Muscle layer of colon (tissue), 2 donors: ENCODE measurements around the gene MSH3.
"Not testable (repeated sequence)": the region's sequence is repeated elsewhere in the genome, so short reads cannot be mapped to it uniquely, and the experiment has no call there.

ENCODE experiments used
- H3K27ac ChIP-seq: one replicate; pipeline ENCODE4 v1.7.0; 2013; ENCODE audit warnings: low read depth, mild to moderate bottlenecking, low read length, moderate library complexity
- H3K27me3 ChIP-seq, 2 donors: one replicate each; pipeline ENCODE4 v1.7.0; 2013; ENCODE audit warnings: low read length in 2 of 2, mild to moderate bottlenecking in 2 of 2; ENCODE audit not compliant: insufficient read depth in 2 of 2, control insufficient read depth in 1 of 2
- H3K36me3 ChIP-seq: one replicate; pipeline ENCODE4 v1.7.0; 2013; ENCODE audit warnings: mild to moderate bottlenecking, low read length; ENCODE audit not compliant: insufficient read depth
- H3K4me1 ChIP-seq: one replicate; pipeline ENCODE4 v1.7.0; 2013; ENCODE audit warnings: mild to moderate bottlenecking, low read length; ENCODE audit not compliant: insufficient read depth
- H3K4me3 ChIP-seq, 2 donors: one replicate each; pipeline ENCODE4 v1.7.0; 2013; ENCODE audit warnings: low read length in 2 of 2, low read depth in 1 of 2, mild to moderate bottlenecking in 1 of 2, moderate library complexity in 1 of 2
- H3K9ac ChIP-seq: one replicate; pipeline ENCODE4 v1.7.0; 2013; ENCODE audit warnings: low read length
- H3K9me3 ChIP-seq: one replicate; pipeline ENCODE4 v1.7.0; 2013; ENCODE audit warnings: mild to moderate bottlenecking, low read length
- donor health status: abdominal sarcoma.
- donor health status: Adenocarcinoma of cecum.

MSH3 gene

GRCh38 chr5:80798633-80799032, 144.2 kb downstream of the MSH3 start:
- no peak overlapping the region for H3K27ac ChIP-seq
- H3K9me3 ChIP-seq = no peaks in the 10 kb centered on the region
- H3K9ac ChIP-seq = no peak overlapping the region
- H3K4me1 ChIP-seq = no peaks in the 10 kb centered on the region
- H3K27me3 ChIP-seq = no peaks in the 10 kb centered on the region
- peaks cover 11% of the 10 kb centered on the region for H3K36me3 ChIP-seq
- no peak overlapping the region for H3K4me3 ChIP-seq

- H3K36me3 ChIP-seq = peaks cover 9% of the 10 kb centered on the region
- H3K4me1 ChIP-seq = no peaks in the 10 kb centered on the region
- no peaks in the 10 kb centered on the region for H3K27me3 ChIP-seq
- no peaks in the 10 kb centered on the region for H3K9me3 ChIP-seq
- H3K27ac ChIP-seq = no peak overlapping the region
- H3K9ac ChIP-seq = no peak overlapping the region
- no peak overlapping the region for H3K4me3 ChIP-seq
These were observed 144.6 kb downstream of the MSH3 start for GRCh38 chr5:80799041-80799440.

- Histone ChIP-seq H3K9me3 (no peaks in the 10 kb centered on the region), H3K36me3 (peaks cover 5% of the 10 kb centered on the region), H3K27ac (no peak overlapping the region), H3K9ac (no peak overlapping the region), H3K4me3 (no peak overlapping the region), H3K27me3 (no peaks in the 10 kb centered on the region), H3K4me1 (no peaks in the 10 kb centered on the region)
These were observed 145.1 kb downstream of the MSH3 start for GRCh38 chr5:80799573-80799972.

GRCh38 chr5:80804332-80804731, 149.9 kb downstream of the MSH3 start:
- Histone ChIP-seq H3K27me3 (no peaks in the 10 kb centered on the region), H3K9ac (no peak overlapping the region), H3K4me1 (no peaks in the 10 kb centered on the region), H3K36me3 (no peaks in the 10 kb centered on the region), H3K9me3 (no peaks in the 10 kb centered on the region), H3K4me3 (no peak overlapping the region), H3K27ac (no peak overlapping the region)

GRCh38 chr5:80805038-80805437, 150.6 kb downstream of the MSH3 start:
- no peaks in the 10 kb centered on the region for H3K9me3 ChIP-seq

GRCh38 chr5:80806929-80807328, 152.5 kb downstream of the MSH3 start:
- Histone ChIP-seq H3K9me3 (no peaks in the 10 kb centered on the region), H3K27ac (no peak overlapping the region), H3K9ac (no peak overlapping the region), H3K4me1 (no peaks in the 10 kb centered on the region), H3K27me3 (no peaks in the 10 kb centered on the region), H3K36me3 (no peaks in the 10 kb centered on the region), H3K4me3 (no peak overlapping the region)

More at GRCh38 chr5:80805038-80805437, 150.6 kb downstream of the MSH3 start:
- Histone ChIP-seq H3K4me3 (no peak overlapping the region), H3K36me3 (no peaks in the 10 kb centered on the region), H3K9ac (no peak overlapping the region), H3K4me1 (no peaks in the 10 kb centered on the region), H3K27ac (no peak overlapping the region), H3K27me3 (no peaks in the 10 kb centered on the region)

GRCh38 chr5:80809451-80809850, 155.0 kb downstream of the MSH3 start:
- Histone ChIP-seq H3K4me3 (no peak overlapping the region), H3K4me1 (no peaks in the 10 kb centered on the region), H3K9me3 (no peaks in the 10 kb centered on the region), H3K27ac (no peak overlapping the region), H3K9ac (no peak overlapping the region), H3K36me3 (peaks cover 6% of the 10 kb centered on the region), H3K27me3 (no peaks in the 10 kb centered on the region)

GRCh38 chr5:80810425-80810824, 156.0 kb downstream of the MSH3 start:
- H3K9ac ChIP-seq = no peak overlapping the region
- no peak overlapping the region for H3K27ac ChIP-seq
- no peak overlapping the region for H3K4me3 ChIP-seq
- no peaks in the 10 kb centered on the region for H3K27me3 ChIP-seq
- no peaks in the 10 kb centered on the region for H3K9me3 ChIP-seq
- peaks cover 11% of the 10 kb centered on the region for H3K36me3 ChIP-seq
- H3K4me1 ChIP-seq = no peaks in the 10 kb centered on the region

- Histone ChIP-seq H3K27ac (no peak overlapping the region), H3K4me3 (no peak overlapping the region), H3K27me3 (no peaks in the 10 kb centered on the region), H3K4me1 (no peaks in the 10 kb centered on the region), H3K9ac (no peak overlapping the region), H3K9me3 (peaks cover 4% of the 10 kb centered on the region), H3K36me3 (peaks cover 11% of the 10 kb centered on the region)
These were observed 162.1 kb downstream of the MSH3 start for GRCh38 chr5:80816590-80816989.

GRCh38 chr5:80820685-80821084, 166.2 kb downstream of the MSH3 start:
- Histone ChIP-seq H3K9ac (no peak overlapping the region), H3K4me3 (no peak overlapping the region), H3K9me3 (peaks cover 5% of the 10 kb centered on the region), H3K36me3 (no peaks in the 10 kb centered on the region), H3K27me3 (no peaks in the 10 kb centered on the region), H3K27ac (no peak overlapping the region), H3K4me1 (peaks cover 1% of the 10 kb centered on the region)

GRCh38 chr5:80822640-80823039, 168.2 kb downstream of the MSH3 start:
- Histone ChIP-seq H3K4me1 (peaks cover 6% of the 10 kb centered on the region), H3K4me3 (no peak overlapping the region), H3K9me3 (peaks cover 5% of the 10 kb centered on the region), H3K27me3 (no peaks in the 10 kb centered on the region), H3K27ac (no peak overlapping the region), H3K9ac (no peak overlapping the region), H3K36me3 (no peaks in the 10 kb centered on the region)

- not testable (repeated sequence) for H3K9me3 ChIP-seq
These were observed 169.7 kb downstream of the MSH3 start for GRCh38 chr5:80824159-80824558.

More at GRCh38 chr5:80824159-80824558, 169.7 kb downstream of the MSH3 start:
- H3K9ac ChIP-seq, H3K4me1 ChIP-seq, H3K27me3 ChIP-seq, H3K27ac ChIP-seq, H3K36me3 ChIP-seq, H3K4me3 ChIP-seq: not testable (repeated sequence)
